ENCODE results near the gene KIR2DL4.
"Not testable (repeated sequence)": the region's sequence is repeated elsewhere in the genome, so short reads cannot be mapped to it uniquely, and the experiment has no call there.

GRCh38 chr19:54771018-54771960 lies 32.1 kb upstream of the KIR2DL4 start:
- TF ChIP-seq CTCF (IDR thresholded peaks at IDR 0.05; ENCODE audit: low read depth, low read length); EZH2phosphoT487 (IDR thresholded peaks at IDR 0.05; ENCODE audit: low read depth): not testable (repeated sequence)

Data from OCI-LY3 (cell line).